Aortic smooth muscle cell (primary cell): ENCODE measurements around the gene ADAT1. TPM values are rescaled to one million over a fixed set of nuclear protein-coding genes. Genes with fewer than 3 reads are reported as not detected.

Experiments used
- total RNA-seq: library from RNA; depleted of rRNA; stranded (reverse); fragments of >200 nt; gene quantifications from 2 replicates; pipeline ENCODE4 v1.2.3, GENCODE V29; 2014

ADAT1 gene, protein sequence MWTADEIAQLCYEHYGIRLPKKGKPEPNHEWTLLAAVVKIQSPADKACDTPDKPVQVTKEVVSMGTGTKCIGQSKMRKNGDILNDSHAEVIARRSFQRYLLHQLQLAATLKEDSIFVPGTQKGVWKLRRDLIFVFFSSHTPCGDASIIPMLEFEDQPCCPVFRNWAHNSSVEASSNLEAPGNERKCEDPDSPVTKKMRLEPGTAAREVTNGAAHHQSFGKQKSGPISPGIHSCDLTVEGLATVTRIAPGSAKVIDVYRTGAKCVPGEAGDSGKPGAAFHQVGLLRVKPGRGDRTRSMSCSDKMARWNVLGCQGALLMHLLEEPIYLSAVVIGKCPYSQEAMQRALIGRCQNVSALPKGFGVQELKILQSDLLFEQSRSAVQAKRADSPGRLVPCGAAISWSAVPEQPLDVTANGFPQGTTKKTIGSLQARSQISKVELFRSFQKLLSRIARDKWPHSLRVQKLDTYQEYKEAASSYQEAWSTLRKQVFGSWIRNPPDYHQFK
- 35.8 and 57.1 TPM in 2 replicates for total RNA-seq

GRCh38 chr16:75622761-75623605, at the start of gene ADAT1:
Gene ADAT1, minus strand, starts transcription at chr16:75623281. Its CDS starts 2,482 bp downstream, at chr16:75620799.

DNA sequence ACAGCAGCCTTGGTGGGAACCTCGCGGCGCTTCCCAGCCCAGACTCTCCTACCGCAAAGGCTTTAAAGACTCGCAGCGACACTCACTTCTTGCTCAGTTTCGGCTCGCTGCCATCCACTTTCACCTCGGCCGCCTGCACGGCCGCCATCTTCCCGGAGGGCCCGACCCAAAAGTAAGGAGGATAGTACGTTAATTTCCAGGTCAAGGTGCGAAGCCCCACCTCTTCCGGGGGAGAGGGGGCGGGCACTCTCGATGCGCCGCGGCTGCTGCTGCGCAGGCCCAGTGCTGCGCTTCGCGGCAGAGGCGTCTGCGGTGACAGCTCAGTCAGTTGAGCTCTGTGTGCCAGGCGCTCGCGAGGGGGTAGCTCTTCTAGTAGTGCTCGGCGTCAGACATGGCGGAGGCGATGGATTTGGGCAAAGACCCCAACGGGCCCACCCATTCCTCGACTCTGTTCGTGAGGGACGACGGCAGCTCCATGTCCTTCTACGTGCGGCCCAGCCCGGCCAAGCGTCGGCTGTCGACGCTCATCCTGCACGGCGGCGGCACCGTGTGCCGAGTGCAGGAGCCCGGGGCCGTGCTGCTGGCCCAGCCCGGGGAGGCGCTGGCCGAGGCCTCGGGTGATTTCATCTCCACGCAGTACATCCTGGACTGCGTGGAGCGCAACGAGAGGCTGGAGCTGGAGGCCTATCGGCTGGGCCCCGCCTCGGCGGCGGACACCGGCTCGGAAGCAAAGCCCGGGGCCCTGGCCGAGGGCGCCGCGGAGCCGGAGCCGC, 24.6 kb upstream of the ADAT1 start, which contains the start of the genes KARS1 and TERF2IP:
TSS of gene KARS1 (minus strand) at position 174 of the 773 bp plus-strand sequence. CDS start at position 148, 26 bp downstream.
TSS of gene TERF2IP (plus strand) at position 282 of the 773 bp plus-strand sequence. CDS start at position 392, 110 bp downstream.

GRCh38 chr16:75566040-75566757, 56.9 kb downstream of the ADAT1 start, which contains the start of gene GABARAPL2:
Gene GABARAPL2, plus strand, starts transcription at chr16:75566379. Its CDS starts 108 bp downstream, at chr16:75566487.

GRCh38 chr16:75555707-75556430, 67.2 kb downstream of the ADAT1 start, which contains the start of gene TMEM231:
Gene TMEM231, minus strand, starts transcription at chr16:75556252. Its CDS starts 43 bp downstream, at chr16:75556209.

Other genes starting within 250 kb of the ADAT1 start
- gene CFDP1, start 189.8 kb downstream of the ADAT1 start, total RNA-seq = 50.1 and 53.6 TPM in 2 replicates
- 9.5 and 11.9 TPM in 2 replicates for gene TMEM170A, start 158.6 kb downstream of the ADAT1 start, total RNA-seq
- gene CHST6, start 127.8 kb downstream of the ADAT1 start, total RNA-seq = 0.31 and 0.92 TPM in 2 replicates
- 0.13 TPM in 1 of 2 replicates, not detected in the other for gene CHST5, start 87.2 kb downstream of the ADAT1 start, total RNA-seq
- 12.0 and 15.5 TPM in 2 replicates for gene TMEM231, start 67.0 kb downstream of the ADAT1 start, total RNA-seq
- gene GABARAPL2, start 56.9 kb downstream of the ADAT1 start, total RNA-seq = 38.8 and 52.6 TPM in 2 replicates
- gene KARS1, start 24.4 kb upstream of the ADAT1 start, total RNA-seq = 135 and 143 TPM in 2 replicates
- gene TERF2IP, start 24.5 kb upstream of the ADAT1 start, total RNA-seq = 50.1 and 50.7 TPM in 2 replicates
- gene CPHXL2, start 53.7 kb upstream of the ADAT1 start, total RNA-seq = not detected in 2 replicates
- not detected in 2 replicates for gene DUXB, start 78.2 kb upstream of the ADAT1 start, total RNA-seq
- gene CPHXL, start 103.2 kb upstream of the ADAT1 start, total RNA-seq = not detected in 2 replicates